H9 (cell line): ENCODE results near the gene EPHA2. TPM values are rescaled to one million over a fixed set of nuclear protein-coding genes. Genes with fewer than 3 reads are reported as not detected.

Source experiments
- DNase-seq: peaks from one replicate; pipeline ENCODE4 v3.0.0-alpha.2; 2017
- H2AFZ ChIP-seq: one replicate; pipeline ENCODE4 v1.6.1; 2013; ENCODE audit warnings: mild to moderate bottlenecking, low read length, control low read depth, moderate library complexity
- H2AK5ac ChIP-seq: 2 replicates; pipeline ENCODE4 v1.6.1; 2013; ENCODE audit warnings: low read length, control low read depth, mixed read lengths; ENCODE audit not compliant: insufficient read length
- H2BK120ac ChIP-seq: one replicate; pipeline ENCODE4 v1.6.1; 2013; ENCODE audit warnings: low read depth, mild to moderate bottlenecking, low read length, control low read depth, inconsistent platforms; ENCODE audit not compliant: poor library complexity, severe bottlenecking
- H2BK12ac ChIP-seq: 2 replicates; pipeline ENCODE4 v1.6.1; 2013; ENCODE audit warnings: low read length, control low read depth, mixed read lengths, low read depth; ENCODE audit not compliant: insufficient read length
- H2BK15ac ChIP-seq: 2 replicates; pipeline ENCODE4 v1.6.1; 2013; ENCODE audit warnings: low read depth, low read length, control low read depth
- H2BK20ac ChIP-seq: one replicate; pipeline ENCODE4 v1.6.1; 2013; ENCODE audit warnings: low read depth, mild to moderate bottlenecking, low read length, control low read depth, inconsistent platforms; ENCODE audit not compliant: poor library complexity, severe bottlenecking
- H2BK5ac ChIP-seq: 2 replicates; pipeline ENCODE4 v1.6.1; 2013; ENCODE audit warnings: low read length, control low read depth, mixed read lengths; ENCODE audit not compliant: insufficient read length
- H3K14ac ChIP-seq: 2 replicates; pipeline ENCODE4 v1.6.1; 2013; ENCODE audit warnings: low read length, control low read depth; ENCODE audit not compliant: insufficient read depth
- H3K18ac ChIP-seq: 2 replicates; pipeline ENCODE4 v1.6.1; 2013; ENCODE audit warnings: low read depth, mild to moderate bottlenecking, mixed read lengths, low read length, control low read depth; ENCODE audit not compliant: insufficient read length
- H3K23ac ChIP-seq: 2 replicates; pipeline ENCODE4 v1.6.1; 2013; ENCODE audit warnings: low read length, control low read depth, mixed read lengths, low read depth; ENCODE audit not compliant: insufficient read length
- H3K23me2 ChIP-seq: 2 replicates; pipeline ENCODE4 v1.6.1; 2013; ENCODE audit warnings: low read depth, mild to moderate bottlenecking, mixed read lengths, low read length, control low read depth; ENCODE audit not compliant: insufficient read length, poor library complexity, severe bottlenecking
- H3K27ac ChIP-seq: 2 replicates; pipeline ENCODE4 v1.5.1; 2013; ENCODE audit warnings: low read length, control low read depth, mixed read lengths, low read depth; ENCODE audit not compliant: insufficient read length
- H3K27me3 ChIP-seq: 2 replicates; pipeline ENCODE4 v1.6.1; 2013; ENCODE audit warnings: low read length, control low read depth, inconsistent platforms; ENCODE audit not compliant: insufficient read depth
- H3K4ac ChIP-seq: 2 replicates; pipeline ENCODE4 v1.6.1; 2013; ENCODE audit warnings: low read depth, mild to moderate bottlenecking, control low read depth, inconsistent platforms, low read length, moderate library complexity
- H3K4me1 ChIP-seq: 2 replicates; pipeline ENCODE4 v1.6.1; 2013; ENCODE audit warnings: low read length, control low read depth, inconsistent platforms; ENCODE audit not compliant: insufficient read depth
- H3K4me2 ChIP-seq: 2 replicates; pipeline ENCODE4 v1.6.1; 2013; ENCODE audit warnings: low read length, control low read depth, mixed read lengths; ENCODE audit not compliant: insufficient read length, insufficient read depth
- H3K56ac ChIP-seq: 2 replicates; pipeline ENCODE4 v1.6.1; 2013; ENCODE audit warnings: low read depth, mild to moderate bottlenecking, mixed read lengths, low read length, control low read depth; ENCODE audit not compliant: insufficient read length
- H3K79me1 ChIP-seq: 2 replicates; pipeline ENCODE4 v1.6.1; 2013; ENCODE audit warnings: low read depth, mild to moderate bottlenecking, moderate library complexity, low read length, control low read depth, inconsistent platforms; ENCODE audit not compliant: insufficient read depth, poor library complexity, severe bottlenecking
- H3K79me2 ChIP-seq: 2 replicates; pipeline ENCODE4 v1.6.1; 2013; ENCODE audit warnings: low read length, control low read depth, inconsistent platforms; ENCODE audit not compliant: insufficient read depth
- H3K9ac ChIP-seq: 2 replicates; pipeline ENCODE4 v1.6.1; 2013; ENCODE audit warnings: low read length, control low read depth, mixed read lengths; ENCODE audit not compliant: insufficient read length; ENCODE audit errors: extremely low read depth
- H3K9me3 ChIP-seq: one replicate; pipeline ENCODE4 v1.6.1; 2013; ENCODE audit warnings: low read depth, low read length, inconsistent platforms; ENCODE audit not compliant: control insufficient read depth
- H3T11ph ChIP-seq: one replicate; pipeline ENCODE4 v1.6.1; 2013; ENCODE audit warnings: mild to moderate bottlenecking, low read length, control low read depth, inconsistent platforms
- H4K20me1 ChIP-seq: one replicate; pipeline ENCODE4 v1.6.1; 2013; ENCODE audit not compliant: control insufficient read depth, insufficient read length, insufficient read depth
- H4K5ac ChIP-seq: 2 replicates; pipeline ENCODE4 v1.6.1; 2013; ENCODE audit warnings: low read depth, mild to moderate bottlenecking, mixed read lengths, low read length, control low read depth; ENCODE audit not compliant: insufficient read length
- H4K8ac ChIP-seq: replicated peaks from 2 replicates; pipeline ENCODE4 v1.6.1; 2013; ENCODE audit warnings: low read length, control low read depth, mixed read lengths, low read depth; ENCODE audit not compliant: insufficient read length
- H4K91ac ChIP-seq: 2 replicates; pipeline ENCODE4 v1.6.1; 2013; ENCODE audit warnings: low read depth, mild to moderate bottlenecking, moderate library complexity, mixed read lengths, low read length, control low read depth; ENCODE audit not compliant: insufficient read length
- H3K27ac Mint-ChIP-seq, 3 experiments: 2 replicates in 2 of 3; 3 replicates in 1 of 3; pipeline ENCODE4 v1.8.0; 2020 to 2021; ENCODE audit warnings: mixed read lengths in 3 of 3, mild to moderate bottlenecking in 1 of 3, moderate library complexity in 1 of 3
- H3K27me3 Mint-ChIP-seq: 2 replicates; pipeline ENCODE4 v1.8.0; 2021; ENCODE audit warnings: low read depth, mild to moderate bottlenecking, moderate library complexity, mixed read lengths
- H3K36me3 Mint-ChIP-seq, 3 experiments: 2 replicates in 2 of 3; 3 replicates in 1 of 3; pipeline ENCODE4 v1.8.0; 2020 to 2021; ENCODE audit warnings: low read depth in 3 of 3, mixed read lengths in 3 of 3; ENCODE audit not compliant: insufficient read depth in 1 of 3
- H3K4me1 Mint-ChIP-seq, 2 experiments: 2 replicates each; pipeline ENCODE4 v1.8.0; 2020; ENCODE audit warnings: mixed read lengths in 2 of 2
- H3K4me3 Mint-ChIP-seq, 2 experiments: 2 replicates in 1 of 2; 3 replicates in 1 of 2; pipeline ENCODE4 v1.8.0; 2020 to 2021; ENCODE audit warnings: mild to moderate bottlenecking in 2 of 2, mixed read lengths in 2 of 2, moderate library complexity in 1 of 2
- H3K9me3 Mint-ChIP-seq, 2 experiments: 2 replicates in 1 of 2; 3 replicates in 1 of 2; pipeline ENCODE4 v1.8.0; 2020; ENCODE audit warnings: mild to moderate bottlenecking in 2 of 2, mixed read lengths in 2 of 2, moderate library complexity in 1 of 2
- WGBS: extraction: QIAGEN DNeasy Blood & Tissue Kit; methylation state at CpG from one replicate; pipeline ENCODE4 v1.1.7; 2013; ENCODE audit warnings: missing lambda C conversion rate, low lambda C conversion rate, mixed read lengths; ENCODE audit not compliant: insufficient read length; ENCODE audit errors: extremely low coverage; 5-methylcytosine and 5-hydroxymethylcytosine counted together
- total RNA-seq: library from RNA; stranded (reverse); gene quantifications from 2 replicates; pipeline ENCODE4 v1.2.1, GENCODE V29; 2021
- TF ChIP-seq, protein P1 (sequence below): fragments of 200-600 bp; sonication (generic); conservative IDR thresholded peaks from 3 replicates; pipeline ENCODE4 v1.8.0; 2021; ENCODE audit warnings: antibody characterized with exemption, mild to moderate bottlenecking

Gene EPHA2
- total RNA-seq, 1 experiment from 2014 or later = 33.1 TPM

DNA sequence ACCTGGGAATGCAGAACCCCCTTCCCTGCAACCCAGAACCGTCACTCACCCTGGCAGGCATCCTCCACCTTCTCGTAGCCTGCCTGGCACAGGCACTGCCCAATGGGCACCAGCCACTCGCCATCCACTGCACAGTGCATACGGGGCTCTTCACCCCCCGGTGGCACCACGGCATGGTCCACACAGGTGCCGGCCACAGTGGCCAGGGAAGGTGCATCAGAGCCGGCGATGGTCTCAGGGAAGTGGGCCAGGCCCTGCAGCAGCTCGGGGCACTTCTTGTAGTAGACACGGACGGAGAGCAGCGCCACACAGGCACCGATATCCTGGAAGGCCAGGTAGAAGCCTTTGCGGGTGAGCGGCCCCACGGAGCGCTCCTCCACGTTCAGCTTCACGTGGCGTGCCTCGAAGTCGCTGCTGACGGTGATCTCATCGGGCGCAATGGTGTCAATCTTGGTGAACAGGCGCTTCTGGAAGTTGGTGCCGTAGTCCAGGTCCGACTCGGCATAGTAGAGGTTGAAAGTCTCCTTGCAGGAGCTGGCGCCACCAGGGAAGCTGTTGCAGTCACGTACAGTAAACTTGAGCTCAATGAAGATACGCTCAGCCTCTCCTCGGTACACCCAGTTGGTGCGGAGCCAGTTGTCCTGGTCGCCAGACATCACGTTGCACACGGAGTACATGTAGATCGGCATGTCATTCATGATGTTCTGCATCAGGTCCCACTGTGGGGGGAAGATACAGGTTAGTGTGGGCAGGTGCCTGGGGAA lies 7.4 kb downstream of the EPHA2 start:
- Mint-ChIP-seq H3K36me3 (peaks cover 22 to 58% (median 24%) of the 10 kb centered on the region in 3 experiments; a peak in 6 of 7 replicates), H3K4me1 (peaks cover 59 to 62% of the 10 kb centered on the region in 2 experiments), H3K9me3 (no peaks in the 10 kb centered on the region), H3K4me3 (no peak overlapping the region), H3K27ac (no peak overlapping the region), H3K27me3 (no peaks in the 10 kb centered on the region)
- Histone ChIP-seq H2BK120ac (no peak overlapping the region), H4K91ac (no peak overlapping the region), H3K27me3 (no peaks in the 10 kb centered on the region), H2AK5ac (no peak overlapping the region), H3K9ac (no peak overlapping the region), H3K9me3 (no peaks in the 10 kb centered on the region), H3K4ac (no peak overlapping the region), H4K8ac (no peak overlapping the region), H4K5ac (no peak overlapping the region), H3K27ac (no peak overlapping the region), H3K23me2 (peaks cover 8% of the 10 kb centered on the region), H2BK12ac (no peak overlapping the region), H3K56ac (no peak overlapping the region), H2BK20ac (no peak overlapping the region), H3K14ac (no peak overlapping the region; the same call in 1 of the 2 replicates), H3K79me1 (peaks cover 7% of the 10 kb centered on the region), H3K79me2 (peaks cover 34% of the 10 kb centered on the region; the same call in 1 of the 2 replicates), H3K4me2 (no peak overlapping the region), H3K18ac (no peak overlapping the region), H4K20me1 (no peaks in the 10 kb centered on the region), H3K4me1 (peaks cover 17% of the 10 kb centered on the region), H2AFZ (no peak overlapping the region), H3T11ph (no peak overlapping the region), H2BK5ac (no peak overlapping the region), H3K23ac (no peak overlapping the region), H2BK15ac (no peak overlapping the region)
- no peak for DNase-seq
- no CpG with 5 or more reads among the region's 39 CpGs for WGBS
- TF ChIP-seq, protein P1, sequence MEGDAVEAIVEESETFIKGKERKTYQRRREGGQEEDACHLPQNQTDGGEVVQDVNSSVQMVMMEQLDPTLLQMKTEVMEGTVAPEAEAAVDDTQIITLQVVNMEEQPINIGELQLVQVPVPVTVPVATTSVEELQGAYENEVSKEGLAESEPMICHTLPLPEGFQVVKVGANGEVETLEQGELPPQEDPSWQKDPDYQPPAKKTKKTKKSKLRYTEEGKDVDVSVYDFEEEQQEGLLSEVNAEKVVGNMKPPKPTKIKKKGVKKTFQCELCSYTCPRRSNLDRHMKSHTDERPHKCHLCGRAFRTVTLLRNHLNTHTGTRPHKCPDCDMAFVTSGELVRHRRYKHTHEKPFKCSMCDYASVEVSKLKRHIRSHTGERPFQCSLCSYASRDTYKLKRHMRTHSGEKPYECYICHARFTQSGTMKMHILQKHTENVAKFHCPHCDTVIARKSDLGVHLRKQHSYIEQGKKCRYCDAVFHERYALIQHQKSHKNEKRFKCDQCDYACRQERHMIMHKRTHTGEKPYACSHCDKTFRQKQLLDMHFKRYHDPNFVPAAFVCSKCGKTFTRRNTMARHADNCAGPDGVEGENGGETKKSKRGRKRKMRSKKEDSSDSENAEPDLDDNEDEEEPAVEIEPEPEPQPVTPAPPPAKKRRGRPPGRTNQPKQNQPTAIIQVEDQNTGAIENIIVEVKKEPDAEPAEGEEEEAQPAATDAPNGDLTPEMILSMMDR = no peak
